Mesodermal cell (in vitro differentiated cells): ENCODE results near the gene BEST2.
A peak's percentile ranks its signal among the peaks of the same experiment; 100 is the strongest.

ENCODE experiments used
- H3K27ac ChIP-seq: 2 replicates; pipeline ENCODE4 v1.7.0; 2013; ENCODE audit warnings: mild to moderate bottlenecking, low read depth, low read length, moderate library complexity; ENCODE audit not compliant: severe bottlenecking
- H3K36me3 ChIP-seq: 2 replicates; pipeline ENCODE4 v1.7.1; 2013; ENCODE audit warnings: mild to moderate bottlenecking, low read length, moderate library complexity; ENCODE audit not compliant: control insufficient read depth, insufficient read depth
- H3K4me1 ChIP-seq: one replicate; pipeline ENCODE4 v1.7.1; 2013; ENCODE audit warnings: mild to moderate bottlenecking, low read length; ENCODE audit not compliant: insufficient read depth, control insufficient read depth, poor library complexity, severe bottlenecking
- H3K4me3 ChIP-seq: 2 replicates; pipeline ENCODE4 v1.7.0; 2013; ENCODE audit warnings: low read length, control low read depth, mild to moderate bottlenecking; ENCODE audit not compliant: insufficient read depth, poor library complexity, severe bottlenecking; ENCODE audit errors: extremely low read depth
- H3K9me3 ChIP-seq: 2 replicates; pipeline ENCODE4 v1.7.1; 2013; ENCODE audit warnings: mild to moderate bottlenecking, low read length, moderate library complexity; ENCODE audit not compliant: control insufficient read depth
- WGBS, 2 experiments: methylation state at CpG; one replicate each; pipeline ENCODE4 v1.1.5; 2013; ENCODE audit warnings: missing lambda C conversion rate in 2 of 2; ENCODE audit not compliant: insufficient coverage in 2 of 2; 5-methylcytosine and 5-hydroxymethylcytosine counted together

The BEST2 gene

GRCh38 chr19:12782424-12783290, 31.1 kb downstream of the BEST2 start:
- Histone ChIP-seq H3K4me3 (peak overlapping the region; percentile 34), H3K36me3 (no peaks in the 10 kb centered on the region), H3K4me1 (peaks cover 49% of the 10 kb centered on the region), H3K9me3 (no peaks in the 10 kb centered on the region), H3K27ac (peak overlapping the region; percentile 93)
- WGBS, 2 experiments: 3 to 4% methylated on average over 59 to 60 of the region's 88 CpGs

- H3K4me3 ChIP-seq: peak overlapping the region; percentile 34
- no peaks in the 10 kb centered on the region for H3K36me3 ChIP-seq
- H3K4me1 ChIP-seq: peaks cover 52% of the 10 kb centered on the region
- H3K9me3 ChIP-seq: no peaks in the 10 kb centered on the region
- 34 to 54% methylated on average over 4 to 8 of the region's 16 CpGs for WGBS, 2 experiments
- H3K27ac ChIP-seq: peak overlapping the region; percentile 93
Measured at GRCh38 chr19:12783291-12783848, 31.8 kb downstream of the BEST2 start.

GRCh38 chr19:12783849-12784393, 32.3 kb downstream of the BEST2 start:
- peaks cover 52% of the 10 kb centered on the region for H3K4me1 ChIP-seq
- H3K9me3 ChIP-seq: no peaks in the 10 kb centered on the region
- no peak overlapping the region for H3K4me3 ChIP-seq
- WGBS, 2 experiments: 40 to 63% methylated on average over 9 to 11 of the region's 19 CpGs
- no peaks in the 10 kb centered on the region for H3K36me3 ChIP-seq
- peak overlapping the region; percentile 93 for H3K27ac ChIP-seq

- peaks cover 52% of the 10 kb centered on the region for H3K4me1 ChIP-seq
- no peaks in the 10 kb centered on the region for H3K36me3 ChIP-seq
- H3K9me3 ChIP-seq: no peaks in the 10 kb centered on the region
- WGBS, 2 experiments: 94 to 98% methylated on average over 7 to 9 of the region's 10 CpGs
- H3K27ac ChIP-seq: peak overlapping the region; percentile 93
- no peak overlapping the region for H3K4me3 ChIP-seq
Measured at GRCh38 chr19:12784394-12784870, 32.8 kb downstream of the BEST2 start.

- peaks cover 49% of the 10 kb centered on the region for H3K4me1 ChIP-seq
- H3K9me3 ChIP-seq: no peaks in the 10 kb centered on the region
- H3K36me3 ChIP-seq: no peaks in the 10 kb centered on the region
- H3K4me3 ChIP-seq: no peak overlapping the region
- 89 to 95% methylated on average over 5 of the region's 5 CpGs for WGBS, 2 experiments
- peak overlapping the region; percentile 93 for H3K27ac ChIP-seq
Measured at GRCh38 chr19:12784871-12785430, 33.4 kb downstream of the BEST2 start.

- WGBS, 2 experiments: 86 to 97% methylated on average over 3 to 4 of the region's 4 CpGs
- H3K4me3 ChIP-seq: no peak overlapping the region
- H3K36me3 ChIP-seq: no peaks in the 10 kb centered on the region
- H3K9me3 ChIP-seq: no peaks in the 10 kb centered on the region
- peaks cover 49% of the 10 kb centered on the region for H3K4me1 ChIP-seq
- H3K27ac ChIP-seq: peak overlapping the region; percentile 41
Measured at GRCh38 chr19:12785431-12786031, 33.9 kb downstream of the BEST2 start.

GRCh38 chr19:12786141-12786870, 34.7 kb downstream of the BEST2 start:
- WGBS, 2 experiments: 93 to 95% methylated on average over 11 to 12 of the region's 18 CpGs
- Histone ChIP-seq H3K4me1 (peaks cover 53% of the 10 kb centered on the region), H3K9me3 (no peaks in the 10 kb centered on the region), H3K36me3 (no peaks in the 10 kb centered on the region), H3K27ac (peak overlapping the region; percentile 41), H3K4me3 (no peak overlapping the region)

GRCh38 chr19:12786952-12787351, 35.4 kb downstream of the BEST2 start:
- Histone ChIP-seq H3K27ac (no peak overlapping the region), H3K4me1 (peaks cover 53% of the 10 kb centered on the region), H3K36me3 (no peaks in the 10 kb centered on the region), H3K9me3 (no peaks in the 10 kb centered on the region), H3K4me3 (no peak overlapping the region)
- 100% methylated on average over 2 of the region's 3 CpGs for whole genome bisulfite sequencing, 2 experiments

- H3K4me3 ChIP-seq: no peak overlapping the region
- no peak overlapping the region for H3K27ac ChIP-seq
- peaks cover 53% of the 10 kb centered on the region for H3K4me1 ChIP-seq
- H3K36me3 ChIP-seq: no peaks in the 10 kb centered on the region
- WGBS, 2 experiments: 95 to 97% methylated on average over 5 of the region's 10 CpGs
- no peaks in the 10 kb centered on the region for H3K9me3 ChIP-seq
Measured at GRCh38 chr19:12787458-12787857, 35.9 kb downstream of the BEST2 start.
